ENCODE measurements around the gene PTPRD. TPM values are rescaled to one million over a fixed set of nuclear protein-coding genes. Genes with fewer than 3 reads are reported as not detected.

The PTPRD gene
- total RNA-seq, 1 experiment from 2014 or later, result not detected

GRCh38 chr9:8804613-8805012 lies 1808.2 kb downstream of the PTPRD start:
- no peaks in the 10 kb centered on the region for H3K36me3 ChIP-seq (ENCODE audit: control insufficient read depth, insufficient read depth, low read length)
- BruUV-seq (replicated peaks), result no TSS peak
- no peak for TF ChIP-seq REST (IDR thresholded peaks at IDR 0.05; ENCODE audit: insufficient read depth in 1 of 2, low read depth in 2 of 2, low read length in 1 of 2)
- no peak for TF ChIP-seq TCF7L2 (IDR thresholded peaks at IDR 0.05; ENCODE audit: low read depth, low read length)
- no peak for TF ChIP-seq POLR2AphosphoS5 (IDR thresholded peaks at IDR 0.05; ENCODE audit: low read depth, low read length)
- TF ChIP-seq CTCF (IDR thresholded peaks at IDR 0.05), result no peak
- TF ChIP-seq SIN3A (IDR thresholded peaks at IDR 0.05; ENCODE audit: borderline replicate concordance, insufficient read depth, low read depth, low read length), result no peak
- intact Hi-C loops (cut with micrococcal nuclease; ENCODE audit: unreplicated experiment), result no loop called here
- H3K27me3 ChIP-seq (ENCODE audit: control insufficient read depth, insufficient read depth, low read length), result no peaks in the 10 kb centered on the region
- H3K27ac ChIP-seq (ENCODE audit: low read length), result no peak overlapping the region
- ChIA-PET POLR2A (no interaction called here), CTCF (no interaction called here)
- no peak overlapping the region for H3K4me3 ChIP-seq (ENCODE audit: low read depth in 2 of 2, low read length in 2 of 2)
- in situ Hi-C loops (cut with HindIII; ENCODE audit: low pct_unique_long_range_greater_than_20kb, low sequenced_read_pairs), result no loop called here
- H3K4me1 ChIP-seq (ENCODE audit: control insufficient read depth, insufficient read depth, low read length), result no peaks in the 10 kb centered on the region
- no peaks in the 10 kb centered on the region for H3K9me3 ChIP-seq (ENCODE audit: control insufficient read depth, insufficient read depth, low read depth, low read length)
- DNase-seq (ENCODE audit: low read depth, low spot score) (no peak), ATAC-seq (no peak)

GRCh38 chr9:8802242-8802641 lies 1810.6 kb downstream of the PTPRD start:
- TF ChIP-seq CTCF (IDR thresholded peaks at IDR 0.05) (no peak), TCF7L2 (IDR thresholded peaks at IDR 0.05; ENCODE audit: low read depth, low read length) (no peak), SIN3A (IDR thresholded peaks at IDR 0.05; ENCODE audit: borderline replicate concordance, insufficient read depth, low read depth, low read length) (no peak), POLR2AphosphoS5 (IDR thresholded peaks at IDR 0.05; ENCODE audit: low read depth, low read length) (no peak), REST (IDR thresholded peaks at IDR 0.05; ENCODE audit: insufficient read depth in 1 of 2, low read depth in 2 of 2, low read length in 1 of 2) (no peak)
- H3K27ac ChIP-seq (ENCODE audit: low read length), result no peak overlapping the region
- H3K4me1 ChIP-seq (ENCODE audit: control insufficient read depth, insufficient read depth, low read length), result no peaks in the 10 kb centered on the region
- intact Hi-C loops (cut with micrococcal nuclease; ENCODE audit: unreplicated experiment), result no loop called here
- CTCF ChIA-PET, result no interaction called here
- DNase-seq (ENCODE audit: low read depth, low spot score), result no peak
- in situ Hi-C loops (cut with HindIII; ENCODE audit: low pct_unique_long_range_greater_than_20kb, low sequenced_read_pairs), result no loop called here
- H3K4me3 ChIP-seq (ENCODE audit: low read depth in 2 of 2, low read length in 2 of 2), result no peak overlapping the region
- H3K27me3 ChIP-seq (ENCODE audit: control insufficient read depth, insufficient read depth, low read length), result no peaks in the 10 kb centered on the region
- no peaks in the 10 kb centered on the region for H3K36me3 ChIP-seq (ENCODE audit: control insufficient read depth, insufficient read depth, low read length)
- no peaks in the 10 kb centered on the region for H3K9me3 ChIP-seq (ENCODE audit: control insufficient read depth, insufficient read depth, low read depth, low read length)
- POLR2A ChIA-PET, result no interaction called here
- ATAC-seq, result no peak
- BruUV-seq (replicated peaks), result no TSS peak
